Measurements from ENCODE around the gene SSB.
"Not testable (repeated sequence)": the region's sequence is repeated elsewhere in the genome, so short reads cannot be mapped to it uniquely, and the experiment has no call there.

The SSB gene

GRCh38 chr2:169757356-169757755 lies 41.3 kb upstream of the SSB start:
- no peak overlapping the region for H3K4me2 ChIP-seq
- no peaks in the 10 kb centered on the region for H4K20me1 ChIP-seq (ENCODE audit: insufficient read depth)
- H3K4me1 ChIP-seq (ENCODE audit: low read depth, poor library complexity, severe bottlenecking): no peaks in the 10 kb centered on the region
- TF ChIP-seq, protein P1, sequence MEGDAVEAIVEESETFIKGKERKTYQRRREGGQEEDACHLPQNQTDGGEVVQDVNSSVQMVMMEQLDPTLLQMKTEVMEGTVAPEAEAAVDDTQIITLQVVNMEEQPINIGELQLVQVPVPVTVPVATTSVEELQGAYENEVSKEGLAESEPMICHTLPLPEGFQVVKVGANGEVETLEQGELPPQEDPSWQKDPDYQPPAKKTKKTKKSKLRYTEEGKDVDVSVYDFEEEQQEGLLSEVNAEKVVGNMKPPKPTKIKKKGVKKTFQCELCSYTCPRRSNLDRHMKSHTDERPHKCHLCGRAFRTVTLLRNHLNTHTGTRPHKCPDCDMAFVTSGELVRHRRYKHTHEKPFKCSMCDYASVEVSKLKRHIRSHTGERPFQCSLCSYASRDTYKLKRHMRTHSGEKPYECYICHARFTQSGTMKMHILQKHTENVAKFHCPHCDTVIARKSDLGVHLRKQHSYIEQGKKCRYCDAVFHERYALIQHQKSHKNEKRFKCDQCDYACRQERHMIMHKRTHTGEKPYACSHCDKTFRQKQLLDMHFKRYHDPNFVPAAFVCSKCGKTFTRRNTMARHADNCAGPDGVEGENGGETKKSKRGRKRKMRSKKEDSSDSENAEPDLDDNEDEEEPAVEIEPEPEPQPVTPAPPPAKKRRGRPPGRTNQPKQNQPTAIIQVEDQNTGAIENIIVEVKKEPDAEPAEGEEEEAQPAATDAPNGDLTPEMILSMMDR (conservative IDR thresholded peaks at IDR 0.05; ENCODE audit: low read depth, low read length): no peak
- no peaks in the 10 kb centered on the region for H3K27me3 ChIP-seq (ENCODE audit: insufficient read depth, low read depth)
- H3K4me3 ChIP-seq (IDR thresholded peaks at IDR 0.05; ENCODE audit: insufficient read depth, low read depth, low read length): no peak overlapping the region
- no peaks in the 10 kb centered on the region for H3K36me3 ChIP-seq (ENCODE audit: insufficient read depth)
- H3K9ac ChIP-seq: no peak overlapping the region
- H2AFZ ChIP-seq (ENCODE audit: low read depth): no peak overlapping the region
- H3K79me2 ChIP-seq (ENCODE audit: insufficient read depth, low read depth): no peaks in the 10 kb centered on the region
- no peak overlapping the region for H3K27ac ChIP-seq

DNA sequence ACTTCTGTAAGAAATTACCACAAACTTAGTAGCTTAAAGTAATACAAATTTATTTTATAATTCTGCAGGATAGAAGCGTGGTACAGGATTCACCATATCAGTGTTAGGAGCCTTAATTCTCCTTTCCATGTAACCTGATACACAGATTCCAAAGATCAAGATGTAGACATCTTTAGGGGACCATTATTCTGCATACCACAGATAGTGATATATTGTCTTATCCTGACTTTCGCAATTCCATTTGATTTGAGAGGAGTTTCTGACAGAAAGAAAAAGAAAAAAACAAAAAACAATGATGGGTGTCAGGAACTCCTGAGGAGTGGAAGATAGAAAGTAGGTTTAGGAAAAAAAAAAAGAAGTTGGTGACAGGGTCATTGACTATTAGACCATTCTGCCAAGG lies 40.9 kb upstream of the SSB start:
- H3K9ac ChIP-seq: no peak overlapping the region
- H3K4me1 ChIP-seq (ENCODE audit: low read depth, poor library complexity, severe bottlenecking): no peaks in the 10 kb centered on the region
- TF ChIP-seq, protein P1 (conservative IDR thresholded peaks at IDR 0.05; ENCODE audit: low read depth, low read length): no peak
- H3K27me3 ChIP-seq (ENCODE audit: insufficient read depth, low read depth): no peaks in the 10 kb centered on the region
- H3K4me3 ChIP-seq (IDR thresholded peaks at IDR 0.05; ENCODE audit: insufficient read depth, low read depth, low read length): no peak overlapping the region
- no peak overlapping the region for H2AFZ ChIP-seq (ENCODE audit: low read depth)
- no peaks in the 10 kb centered on the region for H4K20me1 ChIP-seq (ENCODE audit: insufficient read depth)
- no peak overlapping the region for H3K27ac ChIP-seq
- no peaks in the 10 kb centered on the region for H3K79me2 ChIP-seq (ENCODE audit: insufficient read depth, low read depth)
- H3K36me3 ChIP-seq (ENCODE audit: insufficient read depth): no peaks in the 10 kb centered on the region
- no peak overlapping the region for H3K4me2 ChIP-seq

DNA sequence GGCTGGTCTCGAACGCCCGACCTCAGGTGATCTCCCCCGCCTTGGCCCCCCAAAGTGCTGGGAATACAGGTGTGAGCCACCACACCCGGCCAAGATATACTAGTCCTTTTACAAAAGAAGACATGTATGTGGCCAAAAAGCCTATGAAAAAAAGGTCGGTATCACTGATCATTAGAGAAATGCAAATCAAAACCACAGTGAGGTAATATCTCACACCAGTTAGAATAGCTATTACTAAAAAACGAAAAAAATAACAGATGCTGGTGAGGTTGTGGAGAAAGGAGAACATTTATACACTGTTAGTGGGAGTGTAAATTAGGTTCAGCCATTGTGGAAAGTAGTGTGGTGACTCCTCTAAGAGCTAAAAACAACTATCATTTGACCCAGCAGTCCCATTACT lies 38.7 kb upstream of the SSB start:
- TF ChIP-seq, protein P1 (conservative IDR thresholded peaks at IDR 0.05; ENCODE audit: low read depth, low read length): no peak
- Histone ChIP-seq H3K79me2 (ENCODE audit: insufficient read depth, low read depth) (no peaks in the 10 kb centered on the region), H3K27ac (no peak overlapping the region), H3K4me1 (ENCODE audit: low read depth, poor library complexity, severe bottlenecking) (peaks cover 5% of the 10 kb centered on the region), H3K9ac (no peak overlapping the region), H3K36me3 (ENCODE audit: insufficient read depth) (no peaks in the 10 kb centered on the region), H3K4me2 (no peak overlapping the region), H3K4me3 (IDR thresholded peaks at IDR 0.05; ENCODE audit: insufficient read depth, low read depth, low read length) (no peak overlapping the region), H3K27me3 (ENCODE audit: insufficient read depth, low read depth) (no peaks in the 10 kb centered on the region), H2AFZ (ENCODE audit: low read depth) (no peak overlapping the region), H4K20me1 (ENCODE audit: insufficient read depth) (no peaks in the 10 kb centered on the region)

- not testable (repeated sequence) for H3K36me3 ChIP-seq (ENCODE audit: insufficient read depth); H3K27me3 ChIP-seq (ENCODE audit: insufficient read depth, low read depth); H3K4me3 ChIP-seq (IDR thresholded peaks at IDR 0.05; ENCODE audit: insufficient read depth, low read depth, low read length); H3K27ac ChIP-seq; H3K4me2 ChIP-seq; H3K79me2 ChIP-seq (ENCODE audit: insufficient read depth, low read depth); H4K20me1 ChIP-seq (ENCODE audit: insufficient read depth); H2AFZ ChIP-seq (ENCODE audit: low read depth); H3K9ac ChIP-seq
- peaks cover 12% of the 10 kb centered on the region for H3K4me1 ChIP-seq (ENCODE audit: low read depth, poor library complexity, severe bottlenecking)
Measured at GRCh38 chr2:169760798-169761197, 37.9 kb upstream of the SSB start.

GRCh38 chr2:169761251-169761969 lies 37.3 kb upstream of the SSB start:
- Histone ChIP-seq H3K27ac (no peak overlapping the region), H4K20me1 (ENCODE audit: insufficient read depth) (no peaks in the 10 kb centered on the region), H3K79me2 (ENCODE audit: insufficient read depth, low read depth) (no peaks in the 10 kb centered on the region), H3K36me3 (ENCODE audit: insufficient read depth) (no peaks in the 10 kb centered on the region), H3K4me3 (IDR thresholded peaks at IDR 0.05; ENCODE audit: insufficient read depth, low read depth, low read length) (no peak overlapping the region), H3K27me3 (ENCODE audit: insufficient read depth, low read depth) (no peaks in the 10 kb centered on the region), H3K4me2 (no peak overlapping the region), H3K9ac (no peak overlapping the region), H2AFZ (ENCODE audit: low read depth) (no peak overlapping the region), H3K4me1 (ENCODE audit: low read depth, poor library complexity, severe bottlenecking) (peaks cover 16% of the 10 kb centered on the region)
- TF ChIP-seq, protein P1 (conservative IDR thresholded peaks at IDR 0.05; ENCODE audit: low read depth, low read length): no peak

Measured in KMS-11 (cell line).